ENCODE results near the gene TRPM3. TPM values are rescaled to one million over a fixed set of nuclear protein-coding genes. Genes with fewer than 3 reads are reported as not detected.
"Not testable (repeated sequence)": the region's sequence is repeated elsewhere in the genome, so short reads cannot be mapped to it uniquely, and the experiment has no call there.

The TRPM3 gene
- total RNA-seq, 1 experiment from 2014 or later = 5.4 TPM

GRCh38 chr9:70747261-70747718 is 374.1 kb downstream of the TRPM3 start:
- ChIA-PET CTCF (no interaction called here), POLR2A (no interaction called here)
- no peaks in the 10 kb centered on the region for H3K9me3 Mint-ChIP-seq
- H3K27ac Mint-ChIP-seq = no peak overlapping the region
- no peaks in the 10 kb centered on the region for H3K4me1 Mint-ChIP-seq
- DNase-seq (ENCODE audit: low spot score) (no peak), ATAC-seq (no peak)
- TF ChIP-seq KAT7 (CRISPR knock-in tag; IDR thresholded peaks at IDR 0.05; ENCODE audit: borderline replicate concordance) (no peak), JUN (CRISPR knock-in tag; IDR thresholded peaks at IDR 0.05) (no peak), CBFB (CRISPR knock-in tag; IDR thresholded peaks at IDR 0.05; ENCODE audit: low read depth) (no peak), MYBL2 (CRISPR knock-in tag; IDR thresholded peaks at IDR 0.05) (no peak), E2F5 (CRISPR knock-in tag; IDR thresholded peaks at IDR 0.05) (no peak), CDX4 (CRISPR knock-in tag; IDR thresholded peaks at IDR 0.05; ENCODE audit: borderline replicate concordance) (no peak)
- H3K4me3 Mint-ChIP-seq = no peak overlapping the region
- no peaks in the 10 kb centered on the region for H3K27me3 Mint-ChIP-seq (ENCODE audit: low read depth)
- H3K36me3 Mint-ChIP-seq = no peaks in the 10 kb centered on the region

GRCh38 chr9:70746760-70747159 is 374.7 kb downstream of the TRPM3 start:
- ChIA-PET CTCF (no interaction called here), POLR2A (no interaction called here)
- Mint-ChIP-seq H3K9me3 (no peaks in the 10 kb centered on the region), H3K36me3 (no peaks in the 10 kb centered on the region), H3K4me3 (no peak overlapping the region), H3K27me3 (ENCODE audit: low read depth) (no peaks in the 10 kb centered on the region), H3K27ac (no peak overlapping the region), H3K4me1 (no peaks in the 10 kb centered on the region)
- TF ChIP-seq ZNF121 (CRISPR knock-in tag; IDR thresholded peaks at IDR 0.05) (no peak), RELA (CRISPR knock-in tag; IDR thresholded peaks at IDR 0.05; ENCODE audit: borderline replicate concordance) (no peak), TEAD1 (CRISPR knock-in tag; IDR thresholded peaks at IDR 0.05) (no peak)
- no peak for DNase-seq (ENCODE audit: low spot score)
- ATAC-seq = no peak

GRCh38 chr9:70746316-70746715 is 375.1 kb downstream of the TRPM3 start:
- TF ChIP-seq FOXK1 (CRISPR knock-in tag; IDR thresholded peaks at IDR 0.05) (no peak), FOXP4 (CRISPR knock-in tag; IDR thresholded peaks at IDR 0.05) (no peak), ZNF423 (CRISPR knock-in tag; IDR thresholded peaks at IDR 0.05) (no peak), USF2 (CRISPR knock-in tag; IDR thresholded peaks at IDR 0.05) (no peak)
- ChIA-PET CTCF (no interaction called here), POLR2A (no interaction called here)
- Mint-ChIP-seq H3K9me3 (no peaks in the 10 kb centered on the region), H3K27me3 (ENCODE audit: low read depth) (no peaks in the 10 kb centered on the region), H3K4me1 (no peaks in the 10 kb centered on the region), H3K36me3 (no peaks in the 10 kb centered on the region), H3K4me3 (no peak overlapping the region), H3K27ac (no peak overlapping the region)
- ATAC-seq (no peak), DNase-seq (ENCODE audit: low spot score) (no peak)

GRCh38 chr9:70724794-70725193 is 396.6 kb downstream of the TRPM3 start:
- H3K27ac Mint-ChIP-seq; DNase-seq (ENCODE audit: low spot score); H3K36me3 Mint-ChIP-seq; H3K4me3 Mint-ChIP-seq; POLR2A ChIA-PET; H3K27me3 Mint-ChIP-seq (ENCODE audit: low read depth); CTCF ChIA-PET; ATAC-seq; H3K9me3 Mint-ChIP-seq; H3K4me1 Mint-ChIP-seq: not testable (repeated sequence)

DNA sequence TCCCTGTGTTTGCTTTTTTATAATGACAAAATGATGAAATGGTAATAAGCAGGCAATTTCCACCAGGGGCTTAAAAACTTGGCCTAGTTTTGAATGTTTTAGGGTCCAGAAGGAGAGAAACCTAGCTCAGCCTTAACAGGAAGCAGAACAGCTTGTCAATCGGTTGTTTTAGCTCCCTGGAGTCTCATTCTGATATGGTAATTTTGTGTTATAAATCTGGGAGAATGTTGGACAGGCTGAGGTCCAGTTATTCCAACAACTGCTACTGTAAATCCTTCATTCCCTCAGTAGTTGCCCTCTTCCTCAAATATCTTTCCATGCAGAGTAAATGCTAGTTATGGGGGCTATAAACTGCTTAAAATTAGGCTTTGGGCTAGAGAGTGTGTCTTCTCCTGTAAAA is 397.4 kb downstream of the TRPM3 start:
- DNase-seq (ENCODE audit: low spot score); H3K27me3 Mint-ChIP-seq (ENCODE audit: low read depth); ATAC-seq; POLR2A ChIA-PET; H3K27ac Mint-ChIP-seq; H3K4me1 Mint-ChIP-seq; H3K36me3 Mint-ChIP-seq; H3K9me3 Mint-ChIP-seq; CTCF ChIA-PET; H3K4me3 Mint-ChIP-seq: not testable (repeated sequence)

GRCh38 chr9:70706797-70707196 is 414.6 kb downstream of the TRPM3 start:
- H3K27me3 Mint-ChIP-seq (ENCODE audit: low read depth); DNase-seq (ENCODE audit: low spot score); H3K4me3 Mint-ChIP-seq; H3K36me3 Mint-ChIP-seq; H3K9me3 Mint-ChIP-seq; ATAC-seq; H3K27ac Mint-ChIP-seq; POLR2A ChIA-PET; CTCF ChIA-PET; H3K4me1 Mint-ChIP-seq: not testable (repeated sequence)

Measured in WTC11 (cell line).